ENCODE data around the gene IGLL1. TPM values are rescaled to one million over a fixed set of nuclear protein-coding genes. Genes with fewer than 3 reads are reported as not detected.

IGLL1 gene
- total and polyA plus RNA-seq, 12 donors, result 0.17 to 0.48 TPM; not detected in 10

DNA sequence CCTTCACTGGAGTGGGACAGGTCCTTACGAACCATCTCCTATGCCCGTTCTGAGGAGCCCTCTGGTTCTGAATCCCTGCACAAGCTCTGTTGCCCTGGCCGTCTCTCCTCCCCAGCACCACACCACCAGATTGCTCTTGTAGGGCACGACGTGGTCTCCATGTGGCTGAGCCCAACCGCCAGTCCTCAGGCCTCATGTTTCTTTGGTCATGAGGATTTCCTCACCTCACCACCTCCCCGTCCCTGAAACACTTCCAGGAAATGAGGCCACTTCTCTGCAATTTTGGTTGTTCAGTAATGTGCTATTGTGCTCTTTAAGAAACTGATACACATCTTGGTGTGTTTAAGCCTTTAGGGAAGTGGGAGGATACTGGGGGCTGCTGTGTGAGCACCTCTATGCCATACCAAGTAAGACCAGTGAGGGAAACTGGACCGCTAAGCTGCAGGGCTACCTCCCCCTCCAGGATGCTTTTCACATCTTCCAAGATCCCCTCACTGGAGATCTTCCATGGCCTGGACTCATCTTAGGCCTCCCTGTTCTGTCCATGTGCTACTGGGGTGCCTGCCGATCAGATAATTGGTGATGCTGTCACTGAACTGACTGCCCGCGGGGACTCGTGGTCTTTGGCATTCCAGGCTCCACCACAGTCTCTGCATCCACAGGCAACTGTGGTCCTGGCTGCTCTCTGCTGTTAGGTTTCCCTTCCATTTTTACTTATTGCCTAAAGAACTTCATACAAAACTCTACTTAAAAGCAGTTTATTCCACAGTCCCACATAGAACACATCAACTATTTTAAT lies 30.1 kb upstream of the IGLL1 start:
- no peak overlapping the region for H3K27ac ChIP-seq
- TF ChIP-seq, protein P1, sequence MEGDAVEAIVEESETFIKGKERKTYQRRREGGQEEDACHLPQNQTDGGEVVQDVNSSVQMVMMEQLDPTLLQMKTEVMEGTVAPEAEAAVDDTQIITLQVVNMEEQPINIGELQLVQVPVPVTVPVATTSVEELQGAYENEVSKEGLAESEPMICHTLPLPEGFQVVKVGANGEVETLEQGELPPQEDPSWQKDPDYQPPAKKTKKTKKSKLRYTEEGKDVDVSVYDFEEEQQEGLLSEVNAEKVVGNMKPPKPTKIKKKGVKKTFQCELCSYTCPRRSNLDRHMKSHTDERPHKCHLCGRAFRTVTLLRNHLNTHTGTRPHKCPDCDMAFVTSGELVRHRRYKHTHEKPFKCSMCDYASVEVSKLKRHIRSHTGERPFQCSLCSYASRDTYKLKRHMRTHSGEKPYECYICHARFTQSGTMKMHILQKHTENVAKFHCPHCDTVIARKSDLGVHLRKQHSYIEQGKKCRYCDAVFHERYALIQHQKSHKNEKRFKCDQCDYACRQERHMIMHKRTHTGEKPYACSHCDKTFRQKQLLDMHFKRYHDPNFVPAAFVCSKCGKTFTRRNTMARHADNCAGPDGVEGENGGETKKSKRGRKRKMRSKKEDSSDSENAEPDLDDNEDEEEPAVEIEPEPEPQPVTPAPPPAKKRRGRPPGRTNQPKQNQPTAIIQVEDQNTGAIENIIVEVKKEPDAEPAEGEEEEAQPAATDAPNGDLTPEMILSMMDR (IDR thresholded peaks at IDR 0.05), result no peak
- no peak for TF ChIP-seq POLR2A (IDR thresholded peaks at IDR 0.05)
- WGBS, 4 donors, result 86 to 89% (median 89%) methylated on average over 12 of the region's 12 CpGs
- no peaks in the 10 kb centered on the region for H3K9me3 ChIP-seq (replicated peaks in 1 of 3)
- H3K4me3 ChIP-seq, result no peak overlapping the region
- no peak for DNase-seq
- H3K27me3 ChIP-seq, result no peaks in the 10 kb centered on the region
- no peaks in the 10 kb centered on the region for H3K36me3 ChIP-seq (replicated peaks in 1 of 2)
- no peaks in the 10 kb centered on the region for H3K4me1 ChIP-seq (replicated peaks in 1 of 2)
- intact Hi-C loops (cut with DNase I), result no loop called here

DNA sequence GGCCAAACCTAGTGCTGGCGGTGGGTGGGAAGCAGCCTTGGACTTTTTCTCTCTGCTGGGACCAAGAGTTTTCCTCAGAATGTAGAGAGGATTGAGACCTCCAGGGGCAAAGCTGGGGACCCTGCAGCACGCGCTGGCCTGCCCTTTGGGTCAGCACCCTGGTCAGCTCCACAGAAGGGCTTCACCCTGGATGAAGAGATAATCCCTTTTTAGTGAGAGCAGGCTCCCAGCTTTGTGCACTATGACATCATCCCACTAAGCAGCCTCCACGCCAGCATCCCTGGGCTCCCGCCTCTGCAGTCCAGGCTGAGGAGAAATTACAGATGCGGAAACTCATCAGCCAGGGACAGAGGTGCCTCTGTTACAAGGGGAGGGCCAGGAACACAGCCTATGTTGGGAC lies 28.5 kb upstream of the IGLL1 start:
- 62 to 90% (median 74%) methylated on average over 3 to 6 of the region's 6 CpGs for WGBS, 4 donors

DNA sequence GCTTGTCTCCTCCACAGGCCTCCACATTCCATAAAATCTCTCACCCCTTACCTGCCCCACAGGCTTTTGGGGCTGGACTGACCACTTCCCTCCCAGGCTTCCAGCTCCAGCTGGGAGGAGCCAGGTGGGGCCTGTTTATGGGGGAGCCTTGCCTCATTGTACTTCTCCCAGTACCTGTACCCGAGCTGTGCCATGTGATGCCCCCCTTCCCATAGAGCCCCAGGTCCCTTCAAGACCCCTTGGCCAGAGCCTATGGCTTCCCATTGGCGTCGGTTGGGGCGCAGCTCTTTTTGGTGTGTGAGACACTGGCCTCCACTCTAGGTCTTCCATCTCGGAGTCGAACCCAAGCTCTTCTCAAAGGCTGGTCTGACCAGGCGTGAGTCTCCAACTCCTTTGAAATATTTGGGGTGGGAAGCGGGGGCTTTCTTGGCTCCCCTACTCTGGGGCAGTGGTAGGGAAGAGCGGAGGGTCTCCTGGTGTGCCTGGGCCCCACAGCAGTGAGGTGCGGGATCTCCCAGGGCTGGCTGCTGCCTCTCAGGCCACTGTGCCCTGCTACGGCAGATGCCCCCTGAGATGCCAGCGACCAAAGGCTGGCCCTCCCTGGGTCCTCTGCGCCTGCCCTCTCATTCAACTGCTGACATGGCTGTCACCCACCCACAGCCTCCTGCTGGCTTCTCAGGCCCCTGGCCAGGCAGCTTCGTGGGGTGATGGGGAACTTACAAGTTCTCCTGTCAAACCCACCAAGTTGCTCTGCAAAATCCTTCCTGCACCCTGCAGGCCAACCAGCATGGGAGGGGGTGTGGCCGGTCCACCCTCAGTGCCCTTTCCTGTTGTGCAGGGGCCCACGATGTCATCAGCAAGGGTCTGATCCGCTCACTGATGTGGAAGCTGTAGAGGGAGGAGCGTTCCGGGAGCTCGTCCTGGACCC lies 26.4 kb upstream of the IGLL1 start:
- no peaks in the 10 kb centered on the region for H3K4me1 ChIP-seq (replicated peaks in 1 of 2)
- H3K27me3 ChIP-seq, result no peaks in the 10 kb centered on the region
- no peaks in the 10 kb centered on the region for H3K36me3 ChIP-seq (replicated peaks in 1 of 2)
- no peak for TF ChIP-seq POLR2A (IDR thresholded peaks at IDR 0.05)
- TF ChIP-seq, protein P1 (IDR thresholded peaks at IDR 0.05), result no peak
- DNase-seq, result no peak
- intact Hi-C loops (cut with DNase I), result no loop called here
- H3K27ac ChIP-seq, result no peak overlapping the region
- no peaks in the 10 kb centered on the region for H3K9me3 ChIP-seq (replicated peaks in 1 of 3)
- no peak overlapping the region for H3K4me3 ChIP-seq
- 88 to 96% (median 91%) methylated on average over 17 to 20 of the region's 20 CpGs for WGBS, 4 donors

More for the DNA sequence above, 28.5 kb upstream of the IGLL1 start:
- H3K4me3 ChIP-seq, result no peak overlapping the region
- H3K9me3 ChIP-seq (replicated peaks in 1 of 3), result no peaks in the 10 kb centered on the region
- no peaks in the 10 kb centered on the region for H3K27me3 ChIP-seq
- no peak for DNase-seq
- H3K27ac ChIP-seq, result no peak overlapping the region
- H3K36me3 ChIP-seq (replicated peaks in 1 of 2), result no peaks in the 10 kb centered on the region
- intact Hi-C loops (cut with DNase I), result no loop called here
- H3K4me1 ChIP-seq (replicated peaks in 1 of 2), result no peaks in the 10 kb centered on the region
- TF ChIP-seq, protein P1 (IDR thresholded peaks at IDR 0.05), result no peak
- TF ChIP-seq POLR2A (IDR thresholded peaks at IDR 0.05), result no peak

Data from adrenal gland (tissue), 12 donors.